HPDE6-E6E7 (cell line): ENCODE data around the gene CC2D1A.

Experiments
- DNase-seq: peaks from one replicate; pipeline ENCODE4 v3.0.0; 2011; ENCODE audit warnings: missing footprints; ENCODE audit errors: extremely low spot score

The CC2D1A gene

DNA sequence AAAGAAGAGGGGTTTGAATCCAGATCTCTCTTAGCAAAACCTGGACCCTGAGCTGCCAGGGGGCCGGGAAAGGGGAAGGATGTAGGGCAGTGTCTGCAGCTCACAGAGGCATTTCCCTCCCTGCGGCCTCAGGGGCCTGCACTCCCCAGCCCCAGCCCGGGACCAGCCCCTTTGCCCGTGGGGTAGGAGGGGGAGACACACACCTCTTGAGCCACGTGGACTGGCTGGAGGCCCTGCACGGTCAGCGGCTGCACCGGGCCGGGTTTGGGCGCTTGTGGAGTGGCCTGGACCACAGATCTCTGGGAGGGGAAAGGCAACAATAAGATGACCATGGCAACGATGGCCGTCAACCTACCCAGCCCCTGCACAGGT lies 73.2 kb downstream of the CC2D1A start:
- DNase-seq, result no peak

DNA sequence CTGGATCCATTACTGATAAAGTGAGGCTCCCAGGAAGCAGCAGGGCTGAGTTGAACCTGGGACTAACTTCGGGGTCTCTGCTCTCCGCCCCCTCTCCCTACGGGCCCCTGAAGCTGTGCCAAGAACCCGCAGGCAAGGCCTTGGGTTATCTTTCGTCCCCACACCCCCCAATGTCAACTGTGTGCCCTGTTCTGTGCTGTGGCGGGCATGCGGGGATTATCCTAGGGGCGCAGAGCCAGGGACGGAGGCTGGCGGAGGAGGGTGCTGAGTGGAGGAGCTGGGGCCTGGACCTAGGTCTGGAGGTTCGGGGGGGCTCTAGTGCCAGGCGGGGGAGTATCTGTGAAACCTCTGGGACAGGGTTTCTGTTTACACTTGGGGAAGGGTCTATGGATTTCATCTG lies 73.7 kb downstream of the CC2D1A start:
- no peak for DNase-seq

DNA sequence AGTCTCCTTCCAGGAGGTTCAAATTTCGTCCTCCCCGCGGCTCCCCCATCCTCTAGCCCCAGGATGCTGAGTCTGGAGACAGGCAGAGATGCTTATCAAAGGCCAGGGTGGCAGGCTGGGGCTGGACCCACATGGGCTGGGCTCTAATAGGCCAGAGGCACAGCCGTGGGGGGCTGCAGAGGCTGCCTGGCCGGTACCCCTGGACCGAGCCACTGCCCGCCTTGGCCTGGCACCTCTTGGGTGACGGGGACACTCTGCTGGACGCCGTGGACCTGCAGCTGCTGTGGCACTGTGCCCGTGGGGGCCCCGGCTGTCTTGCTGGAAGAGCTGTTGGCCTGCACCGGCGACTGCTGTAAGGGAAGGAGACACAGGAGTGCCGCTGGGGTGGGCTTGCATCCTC lies 74.3 kb downstream of the CC2D1A start:
- DNase-seq, result no peak
